GM18498 (cell line): Measurements from ENCODE around the gene SORL1-AS1.

Experiments used
- ATAC-seq: cut with Tn5 transposase; IDR thresholded peaks from one replicate; pipeline ENCODE4 v1.9.1; 2021; ENCODE audit warnings: mild to moderate bottlenecking, moderate library complexity; ENCODE audit not compliant: unreplicated experiment

SORL1-AS1 gene

DNA sequence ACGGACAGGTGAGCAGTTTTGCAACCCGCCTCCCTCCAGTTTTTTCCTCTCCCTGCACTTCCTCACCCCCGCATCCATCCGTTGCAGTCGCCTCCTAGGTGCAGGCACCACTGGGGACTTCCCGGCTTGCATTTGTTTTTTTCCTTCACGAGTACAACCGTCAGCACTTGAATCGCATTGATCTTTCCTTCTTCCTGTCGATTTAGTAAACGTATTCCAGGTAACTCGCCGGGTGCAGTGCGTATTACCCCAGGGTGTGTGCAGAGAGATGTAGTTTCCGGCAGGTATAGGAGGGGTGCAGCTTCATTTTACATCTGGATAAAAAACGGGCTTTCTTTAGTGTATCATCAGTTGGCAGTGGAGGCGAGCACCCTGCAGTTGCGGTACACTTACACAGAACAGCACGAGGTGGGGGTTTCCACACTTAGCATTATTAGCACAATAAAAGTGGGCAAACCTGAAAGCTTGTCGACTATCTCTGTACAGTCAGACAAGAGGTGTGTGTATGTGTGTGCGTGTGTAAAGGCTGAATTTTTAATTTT is at the start of gene SORL1-AS1:
Gene SORL1-AS1, minus strand, starts transcription at position 359 of the 542 bp plus-strand sequence.
- ATAC-seq = peak; percentile 22

DNA sequence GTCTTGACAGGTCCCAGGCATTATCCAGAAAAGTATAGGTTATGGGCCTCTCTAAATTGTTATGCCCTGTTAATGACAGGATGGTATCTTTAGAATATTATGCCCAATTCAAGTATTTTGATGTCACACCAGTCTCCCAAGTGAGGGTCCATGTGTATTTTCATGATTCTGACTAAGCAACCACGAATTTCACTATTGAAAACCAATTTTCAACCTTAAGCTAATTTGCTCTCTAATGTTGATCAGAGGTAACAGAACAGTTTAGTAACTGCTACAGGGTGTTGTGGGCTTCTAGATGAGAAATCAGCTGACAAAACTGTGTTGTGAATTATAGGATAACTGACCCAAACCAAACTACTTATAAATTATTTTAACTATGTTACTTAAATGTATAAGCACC is 48.0 kb upstream of the SORL1-AS1 start:
- no peak for ATAC-seq

DNA sequence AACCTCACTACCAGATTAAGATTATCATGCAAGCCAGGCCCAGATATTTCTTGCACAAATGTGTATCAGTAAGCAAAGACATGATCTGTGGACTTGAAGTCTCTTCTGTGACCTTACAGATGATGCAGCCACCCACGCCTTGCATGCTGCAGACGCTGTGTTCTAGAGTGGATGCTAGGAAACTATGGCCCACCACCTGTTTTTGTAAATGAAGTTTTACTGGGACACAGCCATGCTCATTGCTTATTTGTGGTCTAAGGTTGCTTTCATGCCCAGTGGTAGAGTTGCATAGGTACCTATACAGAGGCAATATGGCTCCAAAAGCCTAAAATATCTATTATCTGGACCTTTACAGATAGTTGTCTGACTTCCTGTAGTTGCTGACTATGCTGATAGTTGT is 47.5 kb upstream of the SORL1-AS1 start:
- no peak for ATAC-seq

DNA sequence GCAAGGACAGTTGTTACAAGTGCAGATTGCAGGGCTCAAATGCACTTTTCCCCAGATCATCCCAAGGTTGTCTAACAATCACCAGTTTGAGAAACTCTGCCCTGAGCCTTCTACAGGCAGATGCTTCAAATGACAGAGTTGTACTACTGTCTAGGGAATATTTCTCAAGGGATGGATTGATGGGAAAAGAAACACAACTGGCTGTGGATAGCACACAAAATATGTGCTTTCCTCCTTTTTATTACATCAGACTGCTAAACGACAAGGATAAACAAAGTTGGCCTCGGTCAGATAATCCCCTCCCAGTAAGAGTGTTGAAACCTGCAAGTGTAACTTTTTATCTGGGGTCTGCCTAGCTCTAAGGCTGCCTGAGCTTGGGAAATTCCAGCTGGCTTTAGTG is 46.6 kb upstream of the SORL1-AS1 start:
- no peak for ATAC-seq

DNA sequence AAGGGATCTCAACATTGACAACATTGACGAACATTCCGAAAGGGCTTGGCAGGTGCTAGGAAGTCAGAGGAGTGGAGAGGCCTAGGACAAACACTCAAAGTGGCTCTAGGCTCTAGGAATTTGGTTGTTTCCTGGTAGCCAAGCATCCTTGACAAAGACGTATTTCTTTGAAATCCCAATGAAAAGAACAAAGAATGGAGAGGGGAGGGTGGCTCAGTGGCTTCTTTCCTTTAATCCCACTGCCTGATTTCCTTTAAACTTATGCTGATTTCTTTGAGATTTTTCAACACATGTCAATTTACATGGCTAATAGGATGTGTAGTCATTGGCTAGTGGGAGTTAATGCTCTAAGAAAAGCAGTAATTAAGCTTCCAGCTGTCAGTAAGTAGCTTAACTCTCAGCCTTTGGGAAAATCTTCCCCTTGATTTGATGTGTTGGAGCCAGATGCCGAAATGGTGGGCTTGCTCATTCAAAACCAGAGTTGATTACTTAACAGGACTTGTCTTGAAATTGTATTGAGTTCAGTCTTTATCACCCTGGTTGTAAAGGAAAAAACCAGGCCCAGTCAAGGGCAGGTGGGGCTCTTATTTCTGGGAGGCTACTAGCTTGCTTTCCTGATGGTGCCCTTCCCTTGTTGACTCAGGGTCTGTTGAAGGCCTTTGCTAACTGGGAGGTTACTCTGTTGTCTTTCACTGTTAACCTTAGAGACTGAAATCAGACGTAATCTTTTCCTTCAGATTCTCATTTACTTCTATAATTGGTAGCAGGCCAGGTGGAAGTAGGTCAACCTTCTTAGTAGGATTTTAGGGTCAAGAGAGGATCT is 44.6 kb upstream of the SORL1-AS1 start:
- ATAC-seq = no peak

DNA sequence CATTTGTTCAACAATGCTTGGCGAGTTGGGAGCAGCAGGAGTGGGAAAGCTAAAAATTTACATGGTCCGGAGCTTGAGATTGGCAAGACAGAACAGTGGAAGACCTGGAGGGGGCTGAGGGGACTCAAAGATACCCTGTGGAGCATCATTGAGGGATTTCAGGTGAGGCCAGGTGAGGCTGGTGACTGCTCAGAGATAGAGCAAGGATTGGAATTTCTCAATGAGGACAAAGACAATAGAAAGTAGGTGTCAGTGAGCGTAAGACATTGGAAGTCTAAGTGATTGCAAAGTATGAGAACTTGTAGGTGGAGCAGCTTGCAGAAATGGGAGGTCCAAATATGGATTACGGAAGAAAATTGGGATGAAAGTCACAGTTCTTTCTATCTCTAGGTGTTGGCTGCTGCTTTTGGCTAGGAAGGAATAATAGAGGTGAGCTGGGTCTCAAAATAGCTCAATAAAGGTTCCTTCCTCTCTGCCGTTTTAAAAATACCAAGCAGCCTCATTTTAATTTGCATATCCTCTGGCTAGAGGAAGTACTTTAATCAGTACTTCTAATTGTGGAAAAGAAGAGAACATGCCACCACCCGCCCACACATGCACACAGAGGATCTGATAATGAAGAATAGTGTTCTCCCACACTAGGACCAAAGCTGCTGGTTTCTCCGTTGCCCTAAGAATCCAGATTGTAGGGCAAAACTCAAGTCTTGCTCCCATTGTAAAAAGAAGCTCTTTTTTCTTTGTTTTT is 41.8 kb upstream of the SORL1-AS1 start:
- peak; percentile 78 for ATAC-seq

DNA sequence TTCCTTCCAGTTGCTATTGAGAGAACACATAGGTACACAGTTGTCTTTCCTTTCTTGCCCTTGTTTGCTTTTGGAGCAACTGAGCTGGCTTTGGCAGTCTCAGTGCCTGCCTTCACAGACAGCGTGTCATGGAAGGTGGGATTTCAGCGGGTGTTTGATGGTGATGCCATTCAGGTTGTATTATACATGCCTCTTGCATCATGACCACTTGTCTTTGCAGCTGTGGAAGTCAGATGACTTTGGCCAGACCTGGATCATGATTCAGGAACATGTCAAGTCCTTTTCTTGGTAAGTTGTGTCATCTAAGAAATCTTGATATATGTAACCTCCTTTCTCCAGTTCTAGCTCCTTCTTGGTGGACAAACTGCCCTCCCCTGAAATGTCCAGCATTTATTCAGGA is 37.1 kb upstream of the SORL1-AS1 start:
- no peak for ATAC-seq

DNA sequence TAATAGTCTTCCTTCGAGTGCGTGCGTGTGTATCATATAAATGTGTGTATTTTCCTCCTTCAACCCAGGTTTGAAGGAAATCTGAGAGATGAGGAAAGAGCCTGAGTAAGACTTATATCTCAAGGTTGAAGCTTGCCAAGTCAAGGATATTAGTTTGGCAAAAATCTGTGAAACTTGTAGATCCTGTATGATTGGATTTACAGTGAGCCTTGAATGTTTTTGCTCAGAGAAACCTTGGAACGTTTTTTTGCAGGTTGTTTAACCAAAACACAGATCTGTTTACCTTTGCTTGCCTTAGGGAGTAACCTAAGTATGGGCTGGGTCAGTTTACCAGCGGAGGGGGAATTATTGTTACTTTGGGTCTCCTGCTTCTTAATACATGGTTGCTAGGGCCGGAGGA is 35.9 kb upstream of the SORL1-AS1 start:
- no peak for ATAC-seq

DNA sequence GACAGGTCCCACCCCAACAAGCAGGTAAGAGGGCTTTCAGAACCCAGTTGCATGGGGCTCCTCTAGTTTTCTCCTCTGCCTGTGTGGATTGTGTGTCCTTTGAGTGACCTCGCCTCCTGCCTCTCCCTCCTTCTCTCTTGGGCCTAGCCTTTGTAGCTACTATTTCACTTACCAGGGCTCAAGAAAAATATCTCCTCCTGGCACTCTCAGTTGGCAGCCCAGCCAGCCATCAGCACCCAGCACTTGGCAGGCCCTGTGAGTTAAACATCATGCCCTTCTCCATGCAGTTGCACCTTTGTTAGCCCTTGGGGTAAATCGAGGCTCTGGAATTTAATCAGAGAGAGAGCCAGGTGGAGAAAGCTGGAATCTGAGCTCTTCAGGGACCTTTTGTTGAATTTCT is 35.4 kb upstream of the SORL1-AS1 start:
- ATAC-seq = no peak

DNA sequence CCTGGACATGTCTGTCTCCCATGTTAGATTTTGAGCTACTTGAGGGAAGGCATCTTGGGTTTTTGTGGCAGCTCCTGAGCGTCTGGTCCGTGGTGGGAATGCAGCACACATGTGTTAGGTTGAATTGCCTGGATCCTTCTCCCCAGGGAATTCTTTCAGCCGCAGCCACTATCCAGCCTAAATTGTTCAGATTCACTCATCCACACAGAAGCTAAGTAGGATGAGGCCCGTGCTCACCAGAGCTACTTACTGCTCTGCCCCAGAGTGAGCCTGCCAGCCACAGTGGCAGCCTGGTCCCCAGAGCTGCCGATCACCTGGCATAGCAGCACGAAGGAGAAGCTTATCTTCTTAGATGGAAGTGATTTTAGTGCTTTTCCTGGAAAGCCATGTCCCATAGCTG is 34.4 kb upstream of the SORL1-AS1 start:
- no peak for ATAC-seq

DNA sequence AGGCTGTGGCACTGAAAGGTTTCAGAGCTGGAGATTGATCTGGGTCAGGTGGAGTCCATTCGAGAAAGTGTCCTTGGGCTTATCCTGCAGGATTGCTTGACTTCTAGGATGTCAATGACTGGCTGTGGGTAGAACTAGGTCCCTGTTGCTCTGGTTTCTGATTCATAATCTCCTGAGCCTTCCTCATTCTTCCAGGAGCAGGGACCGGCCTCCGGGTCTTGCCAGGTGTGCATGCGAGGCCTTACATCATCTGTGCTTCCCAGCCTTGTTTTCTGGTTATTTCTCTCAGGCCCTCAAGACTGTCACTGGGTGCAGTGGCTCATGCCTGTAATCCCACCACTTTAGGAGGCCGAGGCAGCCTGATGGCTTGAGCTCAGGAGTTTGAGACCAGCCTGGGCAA is 33.3 kb upstream of the SORL1-AS1 start:
- ATAC-seq = no peak

DNA sequence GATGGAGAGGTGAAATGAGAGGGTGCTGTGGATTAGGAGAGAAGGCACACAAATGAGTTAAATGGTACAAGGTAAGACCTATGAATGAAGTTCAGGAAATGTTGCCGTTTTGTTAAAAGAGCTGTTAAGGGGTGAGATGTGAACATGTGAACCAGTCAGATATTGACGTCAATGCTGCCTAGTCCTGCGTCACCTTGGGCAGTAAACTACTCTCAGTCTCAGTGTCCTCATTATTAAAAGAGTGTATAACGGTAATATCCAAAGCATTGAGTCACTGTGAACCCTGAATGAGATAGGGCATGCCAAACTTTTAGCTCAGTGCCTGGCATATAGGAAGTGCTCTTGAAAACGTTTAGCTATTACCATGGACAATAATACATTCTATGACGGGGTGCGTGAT is 32.4 kb upstream of the SORL1-AS1 start:
- no peak for ATAC-seq

DNA sequence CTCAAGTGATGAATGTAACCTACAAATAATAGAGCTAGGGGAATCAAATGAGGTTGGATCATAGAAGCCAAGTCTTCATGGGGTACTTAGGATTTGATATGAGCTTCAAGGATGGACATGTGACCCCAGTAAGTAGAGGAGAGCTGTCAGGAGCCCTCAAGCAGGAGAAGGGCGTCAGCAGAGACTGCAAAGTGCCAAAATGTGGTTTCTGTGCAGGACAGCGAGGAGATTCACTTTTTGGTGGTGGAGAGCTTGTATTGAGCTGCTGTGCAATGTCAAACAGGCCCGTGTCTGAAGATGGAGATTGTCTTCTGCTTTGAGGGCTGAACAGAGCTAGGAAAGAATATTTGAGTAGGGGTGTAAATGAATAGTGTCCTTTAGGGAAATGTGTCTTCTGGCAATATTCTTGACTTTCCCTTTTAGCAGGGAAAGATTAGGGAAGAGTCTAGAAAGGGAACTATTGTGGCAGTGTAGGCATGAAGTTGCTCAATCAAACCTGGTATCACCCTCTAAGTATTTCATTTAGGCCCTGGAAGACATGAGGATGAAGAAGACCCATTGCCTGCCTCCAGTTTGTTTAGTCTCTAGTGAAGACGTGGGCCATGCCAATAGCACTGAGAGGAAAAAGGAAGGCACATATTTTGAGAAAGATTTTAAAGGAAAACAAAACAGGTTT is 31.2 kb upstream of the SORL1-AS1 start:
- no peak for ATAC-seq

DNA sequence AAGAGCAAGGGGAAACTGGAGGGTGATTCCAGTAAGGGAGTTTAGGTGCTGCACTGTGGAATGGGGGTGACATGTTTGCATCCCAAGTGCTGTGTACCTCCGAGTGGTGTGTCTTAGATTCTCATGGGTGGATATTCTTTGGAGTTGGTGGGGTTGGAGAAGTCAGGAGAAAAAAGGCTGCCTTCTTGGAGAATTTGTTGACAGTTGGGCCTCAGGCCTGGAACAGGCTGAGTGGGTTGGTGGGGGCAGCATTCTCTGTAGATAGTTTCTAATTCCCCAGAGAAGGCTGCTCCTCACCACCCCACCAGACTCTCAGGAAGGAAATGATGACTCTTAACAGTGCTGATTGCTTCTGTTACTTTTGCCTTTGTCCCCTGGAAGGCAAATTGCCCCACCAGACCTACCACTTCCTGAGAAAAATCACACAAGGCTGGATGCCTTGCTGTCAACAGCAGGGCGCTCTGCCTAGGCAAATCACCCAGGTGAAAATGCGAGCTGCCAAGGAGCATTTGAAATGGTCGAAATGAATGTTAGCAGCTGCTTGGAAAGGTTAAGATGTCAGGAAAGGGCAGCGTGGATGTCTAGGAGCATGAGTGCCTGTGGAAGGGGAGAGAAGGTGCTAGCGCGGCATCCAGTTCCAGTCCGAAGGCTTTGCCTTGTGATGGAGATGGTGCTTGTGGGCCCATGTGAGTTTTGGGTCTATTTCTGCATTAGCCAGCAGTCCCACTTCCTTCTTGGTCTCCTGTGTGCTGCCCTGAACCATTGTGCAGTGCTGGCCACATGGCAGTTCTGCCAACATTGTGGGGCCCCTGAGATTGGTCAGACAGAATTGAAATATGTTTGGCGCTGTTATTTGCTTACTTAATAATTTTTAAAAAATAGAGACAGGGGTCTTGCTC is 29.7 kb upstream of the SORL1-AS1 start:
- ATAC-seq = peak; percentile 85

DNA sequence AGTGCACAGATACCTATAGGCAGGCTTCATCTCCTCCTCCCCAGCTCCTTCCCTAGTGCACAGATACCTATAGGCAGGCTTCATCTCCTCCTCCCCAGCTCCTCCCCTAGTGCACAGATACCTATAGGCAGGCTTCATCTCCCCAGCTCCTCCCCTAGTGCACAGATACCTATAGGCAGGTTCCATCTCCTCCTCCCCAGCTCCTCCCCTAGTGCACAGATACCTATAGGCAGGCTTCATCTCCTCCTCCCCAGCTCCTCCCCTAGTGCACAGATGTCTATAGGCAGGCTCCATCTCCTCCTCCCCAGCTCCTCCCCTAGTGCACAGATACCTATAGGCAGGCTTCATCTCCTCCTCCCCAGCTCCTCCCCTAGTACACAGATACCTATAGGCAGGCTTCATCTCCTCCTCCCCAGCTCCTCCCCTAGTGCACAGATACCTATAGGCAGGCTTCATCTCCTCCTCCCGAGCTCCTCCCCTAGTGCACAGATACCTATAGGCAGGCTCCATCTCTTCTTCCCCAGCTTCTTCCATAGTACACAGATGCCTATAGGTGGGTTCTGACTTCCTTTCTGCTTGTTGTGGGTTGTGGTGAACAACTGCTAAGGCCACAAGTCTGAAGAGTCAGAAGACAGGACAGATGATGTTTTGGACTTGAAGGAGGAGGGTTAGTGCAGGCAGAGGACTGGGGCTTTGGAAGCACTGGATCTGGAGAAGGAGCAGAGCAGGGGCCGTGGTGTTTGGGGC is 28.9 kb upstream of the SORL1-AS1 start:
- peak; percentile 56 for ATAC-seq

DNA sequence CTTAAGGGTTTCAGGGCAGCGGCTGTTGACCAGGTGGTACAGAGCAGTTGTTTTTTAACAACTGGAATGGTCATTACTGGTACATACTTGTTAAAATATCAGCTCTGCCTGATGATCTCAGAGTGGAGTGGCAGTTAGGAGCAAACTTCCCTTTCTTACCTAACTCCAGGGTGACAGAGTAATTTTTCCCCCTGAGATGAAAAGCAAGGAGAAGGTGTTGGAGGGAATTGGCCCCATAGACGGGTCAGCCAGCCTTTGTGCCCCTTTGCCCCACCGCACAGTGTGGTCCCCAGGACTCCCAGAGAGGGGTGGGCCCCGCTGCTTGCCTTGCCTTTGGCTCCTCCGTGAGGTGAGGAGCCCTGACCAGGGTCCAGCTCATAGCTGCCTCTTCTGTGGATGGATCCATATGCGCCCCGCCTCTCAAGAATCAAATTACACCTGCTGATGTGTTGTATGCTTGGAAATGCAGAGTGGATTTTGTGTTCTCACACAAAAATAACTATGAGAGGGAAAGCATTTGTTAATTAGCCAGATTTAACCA is 27.0 kb upstream of the SORL1-AS1 start:
- no peak for ATAC-seq

DNA sequence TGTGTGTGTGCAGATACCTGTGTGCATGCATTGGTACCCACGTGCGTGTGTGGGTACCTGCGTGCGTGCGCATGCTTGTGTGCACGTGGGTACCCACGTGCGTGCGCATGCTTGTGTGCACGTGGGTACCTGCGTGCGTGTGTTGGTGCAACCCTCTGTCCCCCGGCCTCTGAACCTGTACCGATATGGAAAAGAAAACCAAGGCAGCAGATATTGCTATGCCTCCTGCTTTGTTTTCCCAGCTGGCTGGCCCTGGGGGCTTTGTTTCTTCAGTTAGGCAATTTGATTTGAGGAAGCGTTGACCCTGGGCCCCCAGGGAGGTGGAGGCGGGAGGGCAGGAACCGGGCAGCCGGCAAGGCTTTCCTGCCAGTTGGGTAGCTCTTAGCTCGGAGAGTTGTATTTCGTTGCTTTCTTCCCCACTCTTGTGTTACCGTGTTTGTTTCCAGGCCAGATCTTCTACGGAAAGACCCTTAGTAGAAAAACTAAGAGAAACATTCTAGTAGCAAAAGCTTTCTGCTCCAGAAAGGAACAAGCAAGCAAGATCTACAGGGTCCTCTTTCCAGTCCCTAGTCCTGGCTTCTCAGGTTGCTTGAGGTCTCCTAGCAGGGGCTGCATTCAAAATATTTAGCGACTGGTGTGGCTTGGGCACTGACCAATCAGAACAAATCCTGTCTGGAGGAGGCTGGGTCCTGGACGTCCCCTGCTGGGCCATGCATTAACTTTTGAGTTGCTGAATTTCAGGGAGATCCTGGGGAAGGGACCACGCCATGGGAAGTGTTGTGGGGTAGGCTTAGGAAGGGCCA is 26.3 kb upstream of the SORL1-AS1 start:
- ATAC-seq = no peak

DNA sequence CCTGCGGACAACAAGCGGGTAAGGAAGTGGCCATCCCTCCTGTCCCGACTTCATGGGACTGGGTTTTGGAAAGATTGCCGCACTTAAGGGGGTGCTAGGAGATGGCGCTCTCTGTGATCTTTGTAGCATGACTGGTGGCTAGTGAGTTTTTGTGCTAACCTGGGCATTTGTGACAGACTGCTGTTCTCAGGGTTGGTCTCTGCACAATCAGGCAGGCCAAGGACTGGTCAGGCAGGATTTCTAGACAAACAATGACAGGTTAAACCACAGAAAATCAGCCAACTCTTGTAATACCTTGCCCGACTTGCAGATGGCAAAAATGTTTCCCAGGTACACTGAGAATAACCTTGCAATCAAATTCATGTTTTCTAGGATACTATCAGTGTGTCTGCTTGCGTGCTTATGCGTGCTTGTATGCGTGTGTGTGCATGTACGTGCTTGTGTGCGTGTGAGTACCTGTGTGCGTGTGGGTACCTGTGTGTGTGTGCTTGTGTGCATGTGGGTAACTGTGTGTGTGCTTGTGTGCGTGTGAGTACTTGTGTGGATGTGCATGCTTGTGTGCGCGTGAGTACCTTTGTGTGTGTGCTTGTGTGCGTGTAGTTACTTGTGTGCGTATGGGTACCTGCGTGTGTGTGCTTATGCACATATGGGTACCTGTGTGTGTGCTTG is 25.6 kb upstream of the SORL1-AS1 start:
- ATAC-seq = no peak
